Peyer's patch (tissue), 4 donors: ENCODE data around the gene SPDEF.

Source experiments
- POLR2A ChIP-seq, 2 donors: fragments of 450-650 bp; IDR thresholded peaks; one replicate each; pipeline ENCODE4 v1.5.1; 2017; ENCODE audit warnings: antibody characterized with exemption in 2 of 2, mild to moderate bottlenecking in 2 of 2, moderate library complexity in 2 of 2
- TF ChIP-seq, protein P1 (sequence below), 6 experiments: fragments of 450-650 bp in 4 of 6; fragments of 200-600 bp in 2 of 6; sonication (generic) in 1 of 6; IDR thresholded peaks; one replicate each; pipeline ENCODE4 v1.5.1; 2017 to 2019; ENCODE audit warnings: antibody characterized with exemption in 6 of 6, mild to moderate bottlenecking in 3 of 6, moderate library complexity in 1 of 6

DNA sequence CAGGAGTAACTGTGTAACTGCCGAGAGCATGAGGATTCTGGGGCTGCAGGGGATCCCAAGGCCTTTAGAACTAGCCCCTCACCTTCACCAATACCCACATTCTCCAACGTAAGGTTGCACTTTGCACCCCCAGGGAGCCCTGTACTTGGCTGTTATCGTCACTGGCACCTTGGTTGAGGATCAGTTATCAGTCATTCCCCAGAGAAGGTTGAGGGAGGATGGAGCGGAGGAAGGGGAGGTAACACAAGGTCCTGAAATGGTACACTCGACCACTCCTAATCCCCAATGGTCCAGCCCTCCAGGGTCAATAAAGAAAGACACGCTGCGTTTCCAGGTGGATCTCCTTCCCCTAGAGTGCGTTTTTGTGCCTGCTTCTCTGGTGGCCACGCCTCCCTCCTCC is 1.1 kb upstream of the SPDEF start:
- TF ChIP-seq, protein P1, sequence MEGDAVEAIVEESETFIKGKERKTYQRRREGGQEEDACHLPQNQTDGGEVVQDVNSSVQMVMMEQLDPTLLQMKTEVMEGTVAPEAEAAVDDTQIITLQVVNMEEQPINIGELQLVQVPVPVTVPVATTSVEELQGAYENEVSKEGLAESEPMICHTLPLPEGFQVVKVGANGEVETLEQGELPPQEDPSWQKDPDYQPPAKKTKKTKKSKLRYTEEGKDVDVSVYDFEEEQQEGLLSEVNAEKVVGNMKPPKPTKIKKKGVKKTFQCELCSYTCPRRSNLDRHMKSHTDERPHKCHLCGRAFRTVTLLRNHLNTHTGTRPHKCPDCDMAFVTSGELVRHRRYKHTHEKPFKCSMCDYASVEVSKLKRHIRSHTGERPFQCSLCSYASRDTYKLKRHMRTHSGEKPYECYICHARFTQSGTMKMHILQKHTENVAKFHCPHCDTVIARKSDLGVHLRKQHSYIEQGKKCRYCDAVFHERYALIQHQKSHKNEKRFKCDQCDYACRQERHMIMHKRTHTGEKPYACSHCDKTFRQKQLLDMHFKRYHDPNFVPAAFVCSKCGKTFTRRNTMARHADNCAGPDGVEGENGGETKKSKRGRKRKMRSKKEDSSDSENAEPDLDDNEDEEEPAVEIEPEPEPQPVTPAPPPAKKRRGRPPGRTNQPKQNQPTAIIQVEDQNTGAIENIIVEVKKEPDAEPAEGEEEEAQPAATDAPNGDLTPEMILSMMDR (IDR thresholded peaks at IDR 0.05): no peak
- TF ChIP-seq POLR2A (IDR thresholded peaks at IDR 0.05): no peak
